ENCODE results near the gene EXOG.
A peak's percentile ranks its signal among the peaks of the same experiment; 100 is the strongest.

Gene EXOG

GRCh38 chr3:38511546-38511945 is 15.4 kb downstream of the EXOG start:
- no peak for DNase-seq

- DNase-seq = no peak
Measured at GRCh38 chr3:38515367-38515766, 19.2 kb downstream of the EXOG start.

- no peak for DNase-seq
Measured at GRCh38 chr3:38516669-38517068, 20.5 kb downstream of the EXOG start.

- no peak for DNase-seq
Measured at GRCh38 chr3:38519000-38519399, 22.9 kb downstream of the EXOG start.

GRCh38 chr3:38519651-38520050 is 23.5 kb downstream of the EXOG start:
- no peak for DNase-seq

- DNase-seq = peak; percentile 42 to 69
Measured at GRCh38 chr3:38521391-38521987, 25.3 kb downstream of the EXOG start.

- no peak for DNase-seq
Measured at GRCh38 chr3:38522002-38522401, 25.9 kb downstream of the EXOG start.

- no peak for DNase-seq
Measured at GRCh38 chr3:38524141-38524739, 28.1 kb downstream of the EXOG start.

- DNase-seq = no peak
Measured at GRCh38 chr3:38526792-38527191, 30.7 kb downstream of the EXOG start.

- DNase-seq = peak in 1 of 2 experiments; percentile 2
Measured at GRCh38 chr3:38528457-38528856, 32.3 kb downstream of the EXOG start.

GRCh38 chr3:38532529-38532928 is 36.4 kb downstream of the EXOG start:
- no peak for DNase-seq

- DNase-seq = no peak
Measured at GRCh38 chr3:38533285-38533976, 37.3 kb downstream of the EXOG start.

- no peak for DNase-seq
Measured at GRCh38 chr3:38534180-38534579, 38.0 kb downstream of the EXOG start.

GRCh38 chr3:38534604-38535003 is 38.5 kb downstream of the EXOG start:
- DNase-seq = no peak

GRCh38 chr3:38536671-38537070 is 40.5 kb downstream of the EXOG start:
- DNase-seq = no peak

GRCh38 chr3:38538773-38539353 is 42.7 kb downstream of the EXOG start:
- no peak for DNase-seq

GRCh38 chr3:38541806-38542205 is 45.7 kb downstream of the EXOG start:
- DNase-seq = peak in 1 of 2 experiments; percentile 16

- DNase-seq = peak in 1 of 2 experiments; percentile 1
Measured at GRCh38 chr3:38542401-38543298, 46.5 kb downstream of the EXOG start.

GRCh38 chr3:38543586-38543985 is 47.4 kb downstream of the EXOG start:
- no peak for DNase-seq

GRCh38 chr3:38544926-38545325 is 48.8 kb downstream of the EXOG start:
- DNase-seq = no peak

GRCh38 chr3:38545550-38545949 is 49.4 kb downstream of the EXOG start:
- no peak for DNase-seq

- DNase-seq = no peak
Measured at GRCh38 chr3:38545983-38546382, 49.8 kb downstream of the EXOG start.
